Mammary epithelial cell (primary cell): ENCODE measurements around the gene CCL27.

Experiments
- CTCF ChIP-seq, 2 donors: IDR thresholded peaks in 1 of 2; conservative IDR thresholded peaks in 1 of 2; 2 replicates each; pipeline ENCODE4 v1.5.1; 2011 to 2012; ENCODE audit warnings: inconsistent platforms in 2 of 2, low read length in 2 of 2, mild to moderate bottlenecking in 2 of 2, control low read depth in 1 of 2, low read depth in 1 of 2; ENCODE audit not compliant: insufficient read depth in 1 of 2; ENCODE audit errors: extremely low read depth in 1 of 2
- EZH2 ChIP-seq: IDR thresholded peaks from 2 replicates; pipeline ENCODE4 v1.6.1; 2012; ENCODE audit warnings: low read length, inconsistent platforms, borderline replicate concordance

GRCh38 chr9:34648673-34649072 lies 13.8 kb downstream of the CCL27 start:
- no peak for TF ChIP-seq CTCF (conservative IDR thresholded peaks at IDR 0.05 in 1 of 2, IDR thresholded peaks at IDR 0.05 in 1 of 2; ENCODE audit: extremely low read depth in 1 of 2, insufficient read depth in 1 of 2, low read depth in 1 of 2, low read length in 2 of 2)
- TF ChIP-seq EZH2 = no peak
